Nephron (organoid): ENCODE results near the gene C3.

Source experiments
- H3K27ac Mint-ChIP-seq, 3 experiments: 2 replicates each; pipeline ENCODE4 v1.8.0; 2020; ENCODE audit warnings: mixed read lengths in 3 of 3, mild to moderate bottlenecking in 2 of 3, moderate library complexity in 1 of 3
- H3K27me3 Mint-ChIP-seq: 2 replicates; pipeline ENCODE4 v1.8.0; 2021; ENCODE audit warnings: low read depth, mild to moderate bottlenecking, moderate library complexity, mixed read lengths
- H3K36me3 Mint-ChIP-seq: 2 replicates; pipeline ENCODE4 v1.8.0; 2020; ENCODE audit warnings: low read depth, mixed read lengths
- H3K4me1 Mint-ChIP-seq: 2 replicates; pipeline ENCODE4 v1.8.0; 2020; ENCODE audit warnings: mixed read lengths
- H3K4me3 Mint-ChIP-seq, 3 experiments: 2 replicates each; pipeline ENCODE4 v1.8.0; 2020; ENCODE audit warnings: mild to moderate bottlenecking in 3 of 3, mixed read lengths in 3 of 3, moderate library complexity in 2 of 3
- H3K9me3 Mint-ChIP-seq: 2 replicates; pipeline ENCODE4 v1.8.0; 2020; ENCODE audit warnings: mixed read lengths
- TF ChIP-seq, protein P1 (sequence below), 3 experiments: fragments of 200-600 bp; sonication (generic); IDR thresholded peaks; one replicate each; pipeline ENCODE4 v1.5.0; 2021; ENCODE audit warnings: antibody characterized with exemption in 3 of 3; ENCODE audit not compliant: unreplicated experiment in 3 of 3

C3 gene

DNA sequence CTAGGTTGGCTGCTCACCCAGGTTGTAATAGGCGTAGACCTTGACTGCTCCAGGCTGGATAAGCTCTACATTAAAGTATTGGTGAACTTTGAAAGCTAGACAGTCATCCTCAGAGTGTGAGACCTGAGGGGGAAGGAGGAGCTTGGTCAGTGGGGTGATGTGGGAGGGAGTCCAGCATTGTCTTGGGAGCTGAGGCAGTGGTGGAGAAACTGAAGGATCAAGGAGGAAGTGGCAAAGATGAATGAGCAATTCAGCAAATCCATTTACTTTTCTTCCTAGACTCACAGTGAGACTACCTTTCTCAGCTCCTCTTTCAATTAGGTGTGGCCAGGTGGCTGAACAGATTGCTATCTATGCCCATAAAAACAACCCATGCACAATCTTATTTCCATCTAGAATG is 40.3 kb downstream of the C3 start:
- no peaks in the 10 kb centered on the region for H3K4me1 Mint-ChIP-seq
- TF ChIP-seq, protein P1, sequence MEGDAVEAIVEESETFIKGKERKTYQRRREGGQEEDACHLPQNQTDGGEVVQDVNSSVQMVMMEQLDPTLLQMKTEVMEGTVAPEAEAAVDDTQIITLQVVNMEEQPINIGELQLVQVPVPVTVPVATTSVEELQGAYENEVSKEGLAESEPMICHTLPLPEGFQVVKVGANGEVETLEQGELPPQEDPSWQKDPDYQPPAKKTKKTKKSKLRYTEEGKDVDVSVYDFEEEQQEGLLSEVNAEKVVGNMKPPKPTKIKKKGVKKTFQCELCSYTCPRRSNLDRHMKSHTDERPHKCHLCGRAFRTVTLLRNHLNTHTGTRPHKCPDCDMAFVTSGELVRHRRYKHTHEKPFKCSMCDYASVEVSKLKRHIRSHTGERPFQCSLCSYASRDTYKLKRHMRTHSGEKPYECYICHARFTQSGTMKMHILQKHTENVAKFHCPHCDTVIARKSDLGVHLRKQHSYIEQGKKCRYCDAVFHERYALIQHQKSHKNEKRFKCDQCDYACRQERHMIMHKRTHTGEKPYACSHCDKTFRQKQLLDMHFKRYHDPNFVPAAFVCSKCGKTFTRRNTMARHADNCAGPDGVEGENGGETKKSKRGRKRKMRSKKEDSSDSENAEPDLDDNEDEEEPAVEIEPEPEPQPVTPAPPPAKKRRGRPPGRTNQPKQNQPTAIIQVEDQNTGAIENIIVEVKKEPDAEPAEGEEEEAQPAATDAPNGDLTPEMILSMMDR (IDR thresholded peaks at IDR 0.05; ENCODE audit: unreplicated experiment in 3 of 3) = no peak
- H3K36me3 Mint-ChIP-seq = no peaks in the 10 kb centered on the region
- H3K9me3 Mint-ChIP-seq = peaks cover 9% of the 10 kb centered on the region
- no peak overlapping the region for H3K27ac Mint-ChIP-seq
- H3K4me3 Mint-ChIP-seq = no peak overlapping the region
- peaks cover 22% of the 10 kb centered on the region for H3K27me3 Mint-ChIP-seq

DNA sequence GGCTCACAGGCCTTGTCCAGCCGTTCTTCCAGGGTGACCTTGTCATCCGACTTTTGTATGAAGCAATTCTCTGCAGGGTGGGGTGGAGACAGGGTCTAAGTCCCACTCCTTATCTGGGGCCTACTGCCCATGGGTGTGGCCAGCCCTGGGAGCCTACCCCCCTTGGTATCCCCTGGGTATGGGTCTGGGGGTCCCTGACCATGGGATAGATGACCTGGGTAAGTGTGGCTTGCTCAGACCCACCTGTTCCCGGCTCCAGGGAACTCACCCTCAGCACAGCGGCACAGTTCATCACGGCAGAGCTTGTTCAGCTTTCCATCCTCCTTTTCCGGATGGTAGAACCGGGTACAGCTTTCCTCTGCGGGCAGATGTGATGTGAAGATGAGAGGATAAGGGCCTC is 41.3 kb downstream of the C3 start:
- no peaks in the 10 kb centered on the region for H3K4me1 Mint-ChIP-seq
- no peak overlapping the region for H3K27ac Mint-ChIP-seq
- H3K27me3 Mint-ChIP-seq = peaks cover 26% of the 10 kb centered on the region
- H3K4me3 Mint-ChIP-seq = no peak overlapping the region
- TF ChIP-seq, protein P1 (IDR thresholded peaks at IDR 0.05; ENCODE audit: unreplicated experiment in 3 of 3) = no peak
- no peaks in the 10 kb centered on the region for H3K36me3 Mint-ChIP-seq
- peaks cover 9% of the 10 kb centered on the region for H3K9me3 Mint-ChIP-seq

DNA sequence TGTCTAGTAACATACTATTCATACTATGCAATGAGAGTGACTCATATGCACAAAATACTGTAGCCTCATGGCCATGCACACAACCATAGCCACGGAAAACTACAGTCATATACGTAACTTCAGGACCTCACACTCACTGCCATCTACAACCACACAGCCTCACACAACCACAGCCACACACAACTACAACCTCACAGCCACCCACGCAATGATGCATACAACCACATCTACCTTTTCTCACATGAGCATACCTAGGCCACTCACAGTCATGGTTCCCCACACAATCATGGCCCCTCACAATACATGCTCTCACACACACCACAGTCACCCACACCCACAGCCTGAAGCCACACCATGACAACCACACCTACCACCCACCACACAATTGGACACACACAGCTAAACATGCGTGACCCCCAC is 41.8 kb downstream of the C3 start:
- no peaks in the 10 kb centered on the region for H3K4me1 Mint-ChIP-seq
- no peak overlapping the region for H3K4me3 Mint-ChIP-seq
- TF ChIP-seq, protein P1 (IDR thresholded peaks at IDR 0.05; ENCODE audit: unreplicated experiment in 3 of 3) = no peak
- H3K27ac Mint-ChIP-seq = no peak overlapping the region
- peaks cover 30% of the 10 kb centered on the region for H3K27me3 Mint-ChIP-seq
- no peaks in the 10 kb centered on the region for H3K36me3 Mint-ChIP-seq
- peaks cover 9% of the 10 kb centered on the region for H3K9me3 Mint-ChIP-seq

DNA sequence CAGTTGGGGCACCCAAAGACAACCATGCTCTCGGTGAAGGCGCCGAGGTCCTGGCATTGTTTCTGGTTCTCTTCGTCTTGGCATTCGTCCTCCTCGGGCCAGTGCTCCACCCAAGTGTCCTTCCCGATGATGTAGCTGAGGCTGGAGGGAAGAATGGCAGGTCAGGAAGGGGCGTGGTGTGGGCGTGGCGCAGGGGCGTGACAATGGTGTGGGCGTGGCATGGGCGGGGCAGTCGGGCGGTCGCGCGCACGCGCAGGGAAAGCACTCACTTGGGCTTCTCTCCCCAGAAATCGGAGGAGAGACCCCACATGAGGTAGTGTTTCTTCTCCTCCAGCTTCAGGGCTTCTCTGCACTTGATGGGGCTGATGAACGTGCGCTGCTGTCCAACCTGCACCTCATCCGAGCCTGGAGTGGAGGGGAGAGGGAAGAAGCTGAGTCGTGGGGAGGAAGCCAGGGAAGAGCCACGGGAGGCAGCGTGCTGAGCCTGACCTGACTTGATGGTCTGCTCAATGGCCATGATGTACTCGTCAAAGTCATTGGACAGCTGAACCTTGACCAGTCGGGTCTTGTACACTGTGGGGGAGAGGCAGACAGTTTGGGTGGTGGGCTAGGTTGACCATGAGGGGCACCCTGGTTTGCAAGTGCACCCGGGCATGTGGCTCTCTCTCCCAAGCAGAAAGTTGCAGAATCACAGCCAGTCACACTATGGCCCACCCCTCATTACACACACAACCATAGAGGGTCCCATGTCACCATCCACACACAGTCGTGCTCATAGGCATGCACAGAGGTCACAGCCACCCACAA is 42.4 kb downstream of the C3 start:
- Mint-ChIP-seq H3K4me1 (no peaks in the 10 kb centered on the region), H3K27me3 (peaks cover 30% of the 10 kb centered on the region), H3K4me3 (no peak overlapping the region), H3K9me3 (peaks cover 9% of the 10 kb centered on the region), H3K36me3 (no peaks in the 10 kb centered on the region), H3K27ac (no peak overlapping the region)
- TF ChIP-seq, protein P1 (IDR thresholded peaks at IDR 0.05; ENCODE audit: unreplicated experiment in 3 of 3) = no peak

DNA sequence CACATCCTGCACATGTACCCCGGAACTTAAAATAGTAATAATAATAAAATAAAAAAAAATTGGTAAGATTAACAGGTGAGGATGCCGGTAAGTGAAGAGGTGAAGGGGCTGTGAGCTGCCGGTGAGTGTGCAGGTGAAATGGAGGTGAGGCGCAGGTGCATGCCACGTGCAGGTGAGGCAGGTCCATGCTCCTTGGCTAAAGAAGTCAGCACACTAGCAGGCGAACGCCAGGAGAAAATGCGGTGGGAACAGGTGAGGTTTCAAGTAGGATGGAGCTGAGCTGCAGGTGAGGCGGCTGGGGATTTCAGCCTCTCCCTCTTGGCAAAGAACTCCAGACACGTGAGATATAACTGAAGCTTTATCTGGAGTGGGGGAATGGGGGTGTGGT is 43.0 kb downstream of the C3 start:
- H3K9me3 Mint-ChIP-seq = peaks cover 9% of the 10 kb centered on the region
- H3K4me3 Mint-ChIP-seq = no peak overlapping the region
- H3K27ac Mint-ChIP-seq = no peak overlapping the region
- TF ChIP-seq, protein P1 (IDR thresholded peaks at IDR 0.05; ENCODE audit: unreplicated experiment in 3 of 3) = no peak
- H3K27me3 Mint-ChIP-seq = peaks cover 30% of the 10 kb centered on the region
- no peaks in the 10 kb centered on the region for H3K36me3 Mint-ChIP-seq
- H3K4me1 Mint-ChIP-seq = no peaks in the 10 kb centered on the region

DNA sequence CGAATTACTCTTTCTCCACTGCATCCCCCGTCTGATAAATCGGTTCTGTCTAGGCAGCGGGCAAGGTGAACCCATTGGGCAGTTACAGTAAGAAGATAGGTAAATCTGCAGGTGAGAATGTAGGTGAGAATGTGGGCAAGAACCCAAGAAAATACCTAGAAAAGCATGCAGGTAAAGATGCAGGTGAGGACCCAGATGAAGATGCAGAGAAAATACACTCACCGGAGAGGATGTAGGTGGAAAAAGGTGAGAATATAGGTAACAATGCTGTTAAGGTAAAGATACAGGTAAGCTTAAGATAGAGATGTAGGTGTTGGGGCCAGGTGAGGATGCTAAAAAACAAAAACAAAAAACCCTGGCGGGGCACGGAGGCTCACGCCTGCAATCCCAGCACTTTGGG is 44.2 kb downstream of the C3 start:
- peaks cover 9% of the 10 kb centered on the region for H3K9me3 Mint-ChIP-seq

More for the DNA sequence above, 44.2 kb downstream of the C3 start:
- no peak overlapping the region for H3K4me3 Mint-ChIP-seq
- no peaks in the 10 kb centered on the region for H3K4me1 Mint-ChIP-seq
- H3K27me3 Mint-ChIP-seq = peaks cover 26% of the 10 kb centered on the region
- no peak overlapping the region for H3K27ac Mint-ChIP-seq
- TF ChIP-seq, protein P1 (IDR thresholded peaks at IDR 0.05; ENCODE audit: unreplicated experiment in 3 of 3) = no peak
- no peaks in the 10 kb centered on the region for H3K36me3 Mint-ChIP-seq
